Suprapubic skin (tissue), 4 donors: Measurements from ENCODE around the gene MLLT10. TPM values are rescaled to one million over a fixed set of nuclear protein-coding genes. Genes with fewer than 3 reads are reported as not detected.

ENCODE experiments used
- DNase-seq, 2 donors: peaks; one replicate each; pipeline ENCODE4 v3.0.0-alpha.2; 2019; ENCODE audit warnings: low spot score in 2 of 2
- H3K27ac ChIP-seq: fragments of 200-600 bp; sonication (generic); one replicate; pipeline ENCODE4 v1.5.1; 2019
- H3K27me3 ChIP-seq: fragments of 200-600 bp; sonication (generic); one replicate; pipeline ENCODE4 v1.5.1; 2019
- H3K36me3 ChIP-seq: fragments of 200-600 bp; sonication (generic); one replicate; pipeline ENCODE4 v1.5.1; 2019
- H3K4me1 ChIP-seq: fragments of 200-600 bp; sonication (generic); one replicate; pipeline ENCODE4 v1.5.1; 2019
- H3K4me3 ChIP-seq: fragments of 200-600 bp; sonication (generic); one replicate; pipeline ENCODE4 v1.5.1; 2019; ENCODE audit warnings: mild to moderate bottlenecking
- H3K9me3 ChIP-seq: fragments of 200-600 bp; sonication (generic); one replicate; pipeline ENCODE4 v1.5.1; 2019
- EP300 ChIP-seq: sonication (generic); formaldehyde crosslinking; IDR thresholded peaks from one replicate; pipeline ENCODE4 v1.6.1; 2017; ENCODE audit warnings: antibody characterized with exemption
- POLR2A ChIP-seq, 2 donors: fragments of 450-650 bp; IDR thresholded peaks; one replicate each; pipeline ENCODE4 v1.6.1; 2017; ENCODE audit warnings: antibody characterized with exemption in 2 of 2, mild to moderate bottlenecking in 2 of 2, moderate library complexity in 2 of 2
- POLR2AphosphoS5 ChIP-seq, 3 donors: sonication (generic); formaldehyde crosslinking; IDR thresholded peaks; one replicate each; pipeline ENCODE4 v1.6.1; 2017; ENCODE audit warnings: antibody characterized with exemption in 3 of 3
- WGBS: methylation state at CpG from one replicate; pipeline ENCODE4 v1.1.5; 2018; 5-methylcytosine and 5-hydroxymethylcytosine counted together
- total RNA-seq, 4 donors: library from RNA; depleted of rRNA; stranded (reverse); fragments of >200 nt; gene quantifications; one replicate each; pipeline ENCODE4 v1.1.0, GENCODE V29; 2016
- TF ChIP-seq, protein P1 (sequence below), 2 donors: fragments of 200-600 bp in 1 of 2; fragments of 450-650 bp in 1 of 2; sonication (generic) in 1 of 2; IDR thresholded peaks; one replicate each; pipeline ENCODE4 v1.5.1; 2016 to 2019; ENCODE audit warnings: antibody characterized with exemption in 2 of 2, mild to moderate bottlenecking in 1 of 2, moderate library complexity in 1 of 2

The MLLT10 gene
- total RNA-seq, 4 donors from 2014 or later: 58.0 to 97.8 (median 64.4) TPM

DNA sequence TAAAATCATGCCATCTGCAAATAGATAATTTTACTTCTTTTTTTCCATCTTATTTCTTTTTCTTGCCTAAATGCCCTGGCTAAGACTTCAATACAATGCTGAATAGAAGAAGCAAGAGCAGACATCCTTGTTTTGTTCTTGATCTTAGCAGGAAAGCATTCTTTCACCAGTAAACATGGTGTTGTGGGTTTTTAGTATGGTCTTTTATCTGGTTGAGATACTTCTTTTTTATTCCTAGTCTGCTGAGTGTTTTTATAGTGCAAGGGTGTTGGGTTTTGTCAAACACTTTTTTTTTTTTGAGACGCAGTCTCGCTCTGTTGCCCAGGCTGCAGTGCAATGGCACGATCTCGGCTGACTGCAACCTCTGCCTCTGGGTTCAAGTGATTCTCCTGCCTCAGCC lies 237.2 kb downstream of the MLLT10 start:
- DNase-seq: no peak
- H3K4me3 ChIP-seq: no peak overlapping the region
- H3K27ac ChIP-seq: no peak overlapping the region
- no peak for TF ChIP-seq POLR2AphosphoS5 (IDR thresholded peaks at IDR 0.05)
- no peak for TF ChIP-seq EP300
- TF ChIP-seq, protein P1, sequence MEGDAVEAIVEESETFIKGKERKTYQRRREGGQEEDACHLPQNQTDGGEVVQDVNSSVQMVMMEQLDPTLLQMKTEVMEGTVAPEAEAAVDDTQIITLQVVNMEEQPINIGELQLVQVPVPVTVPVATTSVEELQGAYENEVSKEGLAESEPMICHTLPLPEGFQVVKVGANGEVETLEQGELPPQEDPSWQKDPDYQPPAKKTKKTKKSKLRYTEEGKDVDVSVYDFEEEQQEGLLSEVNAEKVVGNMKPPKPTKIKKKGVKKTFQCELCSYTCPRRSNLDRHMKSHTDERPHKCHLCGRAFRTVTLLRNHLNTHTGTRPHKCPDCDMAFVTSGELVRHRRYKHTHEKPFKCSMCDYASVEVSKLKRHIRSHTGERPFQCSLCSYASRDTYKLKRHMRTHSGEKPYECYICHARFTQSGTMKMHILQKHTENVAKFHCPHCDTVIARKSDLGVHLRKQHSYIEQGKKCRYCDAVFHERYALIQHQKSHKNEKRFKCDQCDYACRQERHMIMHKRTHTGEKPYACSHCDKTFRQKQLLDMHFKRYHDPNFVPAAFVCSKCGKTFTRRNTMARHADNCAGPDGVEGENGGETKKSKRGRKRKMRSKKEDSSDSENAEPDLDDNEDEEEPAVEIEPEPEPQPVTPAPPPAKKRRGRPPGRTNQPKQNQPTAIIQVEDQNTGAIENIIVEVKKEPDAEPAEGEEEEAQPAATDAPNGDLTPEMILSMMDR (IDR thresholded peaks at IDR 0.05): no peak
- no peak for TF ChIP-seq POLR2A (IDR thresholded peaks at IDR 0.05)
- H3K4me1 ChIP-seq: no peaks in the 10 kb centered on the region
- H3K36me3 ChIP-seq: no peaks in the 10 kb centered on the region
- no peaks in the 10 kb centered on the region for H3K9me3 ChIP-seq
- no peaks in the 10 kb centered on the region for H3K27me3 ChIP-seq
- whole genome bisulfite sequencing: 95% methylated on average over 4 of the region's 4 CpGs

DNA sequence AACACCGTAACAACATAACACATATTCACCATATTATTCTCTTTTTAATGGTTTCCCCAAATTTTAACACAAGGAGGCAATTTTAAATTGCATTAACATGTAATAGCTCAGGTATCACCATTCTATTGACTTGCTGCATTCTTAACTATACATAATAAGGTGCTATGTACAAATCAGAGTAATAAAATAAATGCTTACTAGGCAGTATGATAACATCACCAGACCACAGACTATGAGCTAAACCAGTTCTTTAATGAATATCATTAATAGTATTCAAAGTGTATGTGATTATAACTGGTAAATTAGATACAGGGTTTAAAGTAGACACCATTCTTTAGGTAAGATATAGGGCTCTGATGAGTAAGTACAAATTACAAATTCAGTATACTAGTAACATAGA lies 242.9 kb downstream of the MLLT10 start:
- no peaks in the 10 kb centered on the region for H3K36me3 ChIP-seq
- TF ChIP-seq POLR2AphosphoS5 (IDR thresholded peaks at IDR 0.05) (no peak), EP300 (no peak), POLR2A (IDR thresholded peaks at IDR 0.05) (no peak)
- TF ChIP-seq, protein P1 (IDR thresholded peaks at IDR 0.05): no peak
- H3K27me3 ChIP-seq: no peaks in the 10 kb centered on the region
- H3K27ac ChIP-seq: no peak overlapping the region
- DNase-seq: no peak
- WGBS: 94% methylated on average over 1 of the region's 1 CpG
- H3K4me1 ChIP-seq: no peaks in the 10 kb centered on the region
- H3K4me3 ChIP-seq: no peak overlapping the region
- H3K9me3 ChIP-seq: no peaks in the 10 kb centered on the region

DNA sequence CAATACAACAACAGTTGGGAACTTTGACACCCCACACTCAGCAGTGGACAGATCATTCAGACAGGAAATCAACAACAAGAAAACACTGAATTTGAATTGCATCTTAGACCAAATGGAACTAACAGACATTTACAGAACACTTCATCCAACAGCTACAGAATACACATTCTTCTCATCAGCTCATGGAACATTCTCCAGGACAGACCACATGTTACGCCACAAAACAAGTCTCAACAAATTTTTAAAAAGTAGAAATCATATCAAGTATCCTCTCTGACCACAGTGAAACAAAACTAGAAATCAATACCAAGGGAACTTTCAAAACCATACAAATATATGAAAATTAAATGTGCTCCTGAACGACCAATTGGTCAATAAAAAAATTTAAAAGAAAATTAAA lies 257.2 kb downstream of the MLLT10 start:
- H3K9me3 ChIP-seq: no peaks in the 10 kb centered on the region
- 93% methylated on average over 2 of the region's 2 CpGs for WGBS

More for the DNA sequence above, 257.2 kb downstream of the MLLT10 start:
- no peaks in the 10 kb centered on the region for H3K36me3 ChIP-seq
- no peaks in the 10 kb centered on the region for H3K27me3 ChIP-seq
- TF ChIP-seq, protein P1 (IDR thresholded peaks at IDR 0.05): no peak
- TF ChIP-seq POLR2AphosphoS5 (IDR thresholded peaks at IDR 0.05): no peak
- TF ChIP-seq POLR2A (IDR thresholded peaks at IDR 0.05): no peak
- TF ChIP-seq EP300: no peak
- no peak overlapping the region for H3K27ac ChIP-seq
- H3K4me1 ChIP-seq: no peaks in the 10 kb centered on the region
- no peak overlapping the region for H3K4me3 ChIP-seq
- DNase-seq: no peak

Other genes with a start within 250 kb of the MLLT10 start
- gene SKIDA1, start 8.6 kb upstream of the MLLT10 start, total RNA-seq: 1 to 10 TPM in 2 of 4 donors, under 1 TPM in 2; 0.53 to 3.0 (median 1.2) TPM